IPS-20b (cell line): Measurements from ENCODE around the gene UBXN7.
"Not testable (repeated sequence)": the region's sequence is repeated elsewhere in the genome, so short reads cannot be mapped to it uniquely, and the experiment has no call there.

ENCODE experiments used
- H3K27ac ChIP-seq: one replicate; pipeline ENCODE4 v1.5.1; 2013; ENCODE audit warnings: low read length
- H3K27me3 ChIP-seq: 2 replicates; pipeline ENCODE4 v1.6.1; 2013; ENCODE audit warnings: mild to moderate bottlenecking, low read length, inconsistent platforms; ENCODE audit not compliant: insufficient read depth
- H3K36me3 ChIP-seq: 2 replicates; pipeline ENCODE4 v1.6.1; 2013; ENCODE audit warnings: low read depth, mild to moderate bottlenecking, inconsistent platforms, low read length, moderate library complexity; ENCODE audit not compliant: insufficient read depth
- H3K4me1 ChIP-seq: 2 replicates; pipeline ENCODE4 v1.6.1; 2013; ENCODE audit warnings: mild to moderate bottlenecking, control low read depth, inconsistent platforms, low read length, moderate library complexity; ENCODE audit not compliant: insufficient read depth
- H3K4me3 ChIP-seq: 2 replicates; pipeline ENCODE4 v1.5.1; 2013; ENCODE audit warnings: mild to moderate bottlenecking, low read length, inconsistent platforms
- H3K9ac ChIP-seq: 2 replicates; pipeline ENCODE4 v1.6.1; 2013; ENCODE audit warnings: low read depth, mild to moderate bottlenecking, inconsistent platforms, low read length, moderate library complexity
- H3K9me3 ChIP-seq: 2 replicates; pipeline ENCODE4 v1.6.1; 2013; ENCODE audit warnings: mild to moderate bottlenecking, low read depth, low read length, inconsistent platforms; ENCODE audit not compliant: insufficient read depth

Gene UBXN7

DNA sequence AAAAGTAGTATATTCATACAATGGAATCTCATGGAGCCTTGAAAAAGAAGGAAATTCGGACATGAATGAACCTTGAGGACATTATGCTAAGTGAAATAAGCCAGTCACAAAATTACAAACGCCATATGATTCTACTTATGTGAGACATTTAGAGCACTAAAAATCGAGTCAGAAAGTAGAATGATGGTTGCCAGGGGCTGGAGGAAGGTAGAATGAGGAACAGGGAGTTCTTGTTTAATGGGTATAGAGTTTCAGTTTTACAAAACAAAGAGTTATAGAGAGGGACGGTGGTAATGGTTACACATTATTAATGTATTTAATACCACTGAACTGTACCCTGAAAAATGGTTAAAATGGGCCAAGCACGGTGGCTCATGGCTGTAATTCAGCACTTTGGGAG, 19.5 kb downstream of the UBXN7 start:
- no peak overlapping the region for H3K27ac ChIP-seq
- H3K36me3 ChIP-seq = no peaks in the 10 kb centered on the region
- no peak overlapping the region for H3K9ac ChIP-seq
- H3K4me3 ChIP-seq = no peak overlapping the region
- no peaks in the 10 kb centered on the region for H3K4me1 ChIP-seq
- H3K27me3 ChIP-seq = no peaks in the 10 kb centered on the region
- H3K9me3 ChIP-seq = peaks cover 6% of the 10 kb centered on the region; the same call in 1 of the 2 replicates

DNA sequence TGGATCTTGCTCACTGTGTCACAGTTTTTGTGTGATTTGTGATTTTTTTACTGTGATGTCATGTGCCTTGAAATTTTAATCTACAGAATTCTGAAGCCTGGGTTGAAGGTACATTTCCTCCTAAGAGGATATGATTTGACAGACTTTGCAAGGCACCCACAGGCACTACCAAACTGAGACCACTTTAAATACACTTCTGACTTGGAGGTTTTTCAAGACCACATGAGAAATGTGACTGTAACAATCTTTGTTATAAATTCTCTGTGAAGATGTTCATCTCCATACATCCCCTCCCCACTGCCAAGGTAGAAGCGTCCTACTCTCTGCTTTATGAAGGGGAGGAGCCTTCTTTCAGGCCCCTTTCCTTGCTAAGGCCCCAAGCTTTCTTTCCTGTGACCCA, 22.8 kb downstream of the UBXN7 start:
- Histone ChIP-seq H3K9ac (no peak overlapping the region), H3K36me3 (peaks cover 27% of the 10 kb centered on the region), H3K4me1 (no peaks in the 10 kb centered on the region), H3K4me3 (no peak overlapping the region), H3K9me3 (peaks cover 6% of the 10 kb centered on the region; the same call in 1 of the 2 replicates), H3K27ac (no peak overlapping the region), H3K27me3 (no peaks in the 10 kb centered on the region)

DNA sequence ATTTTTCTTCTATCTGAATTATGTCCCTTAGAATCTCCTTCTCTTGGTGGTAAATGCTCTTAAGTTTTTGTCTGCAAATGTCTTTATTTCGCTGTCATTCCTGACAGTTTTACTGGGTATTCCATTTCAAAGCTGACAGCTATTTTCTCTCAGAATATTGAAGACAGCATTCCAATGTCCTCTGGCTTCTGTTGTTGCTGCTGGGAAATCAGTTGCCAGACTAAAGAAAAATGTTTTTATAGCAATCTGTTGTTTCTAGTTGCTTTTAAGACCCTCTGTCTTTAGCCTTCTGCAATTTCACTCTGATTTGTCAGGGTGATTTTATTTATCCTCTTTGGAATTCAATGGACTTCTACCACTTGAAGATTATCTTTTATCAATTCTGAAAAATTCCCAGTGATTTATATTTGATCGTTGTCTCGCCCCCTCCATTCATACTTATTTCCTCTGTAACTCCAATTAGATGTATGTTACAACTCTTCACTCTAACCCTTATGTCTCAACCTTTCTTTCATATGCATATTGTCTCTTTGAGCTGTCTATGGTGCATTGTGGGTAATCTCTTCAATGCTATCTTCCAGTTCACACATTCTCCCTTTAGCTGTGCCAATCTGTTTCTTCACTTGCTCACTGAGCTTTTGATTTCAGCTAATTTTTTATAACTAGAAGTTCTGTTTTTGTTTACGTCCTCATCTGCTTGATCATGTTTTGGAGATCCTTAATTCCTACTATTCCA, 23.5 kb downstream of the UBXN7 start:
- no peaks in the 10 kb centered on the region for H3K4me1 ChIP-seq
- no peak overlapping the region for H3K9ac ChIP-seq
- peaks cover 6% of the 10 kb centered on the region; the same call in 1 of the 2 replicates for H3K9me3 ChIP-seq
- H3K27ac ChIP-seq = no peak overlapping the region
- H3K27me3 ChIP-seq = no peaks in the 10 kb centered on the region
- H3K4me3 ChIP-seq = no peak overlapping the region
- peaks cover 28% of the 10 kb centered on the region for H3K36me3 ChIP-seq

DNA sequence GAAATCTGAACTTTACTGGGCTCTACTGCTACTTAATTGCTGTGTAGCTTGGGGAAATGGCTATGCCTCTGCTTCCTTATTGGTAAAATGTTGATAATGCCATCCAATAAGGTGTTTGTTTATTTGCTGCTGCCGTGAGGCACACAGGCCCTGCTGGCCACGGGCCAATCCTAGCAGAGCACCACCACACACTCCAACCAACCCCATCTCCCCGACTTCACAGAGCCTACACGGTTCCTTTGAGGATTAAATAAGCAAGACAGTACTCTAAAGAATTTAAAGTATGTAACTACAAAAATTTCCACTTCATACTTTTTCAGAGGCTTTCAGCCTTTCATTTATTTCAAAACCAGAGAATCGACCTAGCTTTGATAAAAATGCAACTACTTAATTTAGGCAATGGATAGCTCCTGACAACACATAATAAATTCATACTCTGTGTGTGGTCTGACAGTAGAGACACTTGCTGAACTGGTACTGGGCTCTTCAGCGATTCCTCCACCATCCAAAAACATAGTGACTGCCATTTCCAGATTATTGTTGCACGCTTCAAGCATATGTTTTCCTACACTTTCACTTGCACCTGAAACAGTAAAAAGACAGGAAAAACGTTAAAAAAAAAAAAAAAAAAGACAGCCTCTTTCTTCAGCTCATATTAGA, 25.3 kb downstream of the UBXN7 start:
- Histone ChIP-seq H3K9me3 (peaks cover 6% of the 10 kb centered on the region; the same call in 1 of the 2 replicates), H3K27ac (no peak overlapping the region), H3K4me1 (no peaks in the 10 kb centered on the region), H3K4me3 (no peak overlapping the region), H3K27me3 (no peaks in the 10 kb centered on the region), H3K36me3 (peaks cover 35% of the 10 kb centered on the region), H3K9ac (no peak overlapping the region)

DNA sequence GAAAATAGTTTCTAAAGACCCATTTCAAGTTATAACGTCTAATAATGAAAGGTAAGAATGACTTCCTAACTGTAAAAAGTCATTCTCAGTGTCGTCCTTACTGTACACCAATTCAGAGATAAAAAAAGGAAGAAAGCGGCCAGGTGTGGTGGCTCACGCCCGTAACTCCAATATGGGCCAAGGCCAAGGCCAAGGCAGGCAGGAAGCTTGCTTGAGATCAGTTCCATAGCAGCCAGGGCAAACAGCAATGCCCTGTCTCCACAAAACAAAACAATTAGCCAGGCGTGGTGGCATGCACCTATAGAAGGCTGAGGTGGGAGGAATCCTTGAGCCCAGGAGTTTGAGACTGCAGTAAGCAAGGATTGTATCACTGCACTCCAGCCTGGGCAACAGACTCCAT, 31.9 kb downstream of the UBXN7 start:
- Histone ChIP-seq H3K4me1 (no peaks in the 10 kb centered on the region), H3K27ac (no peak overlapping the region), H3K9ac (no peak overlapping the region), H3K36me3 (peaks cover 55% of the 10 kb centered on the region), H3K4me3 (no peak overlapping the region), H3K27me3 (no peaks in the 10 kb centered on the region), H3K9me3 (no peaks in the 10 kb centered on the region)

DNA sequence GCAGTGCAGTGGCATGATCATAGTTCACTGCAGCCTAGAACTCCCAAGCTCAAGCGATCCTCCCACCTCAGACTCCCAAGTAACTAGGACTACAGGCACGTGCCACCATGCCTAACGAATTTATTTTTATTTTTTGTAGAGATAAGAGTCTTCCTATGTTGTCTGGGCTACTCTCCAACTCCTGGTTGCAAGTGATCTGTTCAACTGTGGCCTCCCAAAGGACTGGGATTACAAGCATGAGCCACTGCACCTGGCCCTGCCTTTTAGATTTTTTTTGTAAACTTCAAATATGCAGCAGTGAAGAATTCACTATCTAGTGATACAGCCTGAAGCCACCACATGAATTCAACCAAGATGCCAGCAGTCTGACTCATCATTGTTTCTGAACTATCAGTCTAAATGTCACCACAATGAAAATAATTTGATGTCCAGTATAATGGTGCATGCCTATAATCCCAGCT, 32.7 kb downstream of the UBXN7 start:
- H3K9ac ChIP-seq = no peak overlapping the region
- H3K9me3 ChIP-seq = no peaks in the 10 kb centered on the region
- H3K4me1 ChIP-seq = no peaks in the 10 kb centered on the region
- no peak overlapping the region for H3K27ac ChIP-seq
- no peak overlapping the region for H3K4me3 ChIP-seq
- peaks cover 56% of the 10 kb centered on the region for H3K36me3 ChIP-seq
- H3K27me3 ChIP-seq = no peaks in the 10 kb centered on the region

DNA sequence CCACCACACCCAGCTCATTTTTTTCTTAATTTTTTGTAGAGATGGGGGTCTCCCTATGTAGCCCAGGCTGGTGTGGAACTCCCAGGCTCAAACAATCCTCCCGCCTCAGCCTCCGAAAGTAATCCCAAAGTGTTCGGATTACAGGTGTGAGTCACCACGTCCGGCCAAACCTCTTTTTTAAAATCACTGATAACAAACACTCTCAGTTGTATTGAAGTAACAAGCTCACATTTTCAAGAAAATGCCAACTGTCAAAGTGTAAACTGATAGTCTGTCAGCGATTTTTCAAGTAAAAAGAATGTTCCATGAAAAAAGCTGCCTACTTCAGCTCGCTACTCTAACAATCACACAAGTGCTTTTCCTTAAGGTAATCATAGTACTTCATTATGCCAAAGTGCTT, 33.4 kb downstream of the UBXN7 start:
- Histone ChIP-seq H3K27ac (no peak overlapping the region), H3K4me1 (no peaks in the 10 kb centered on the region), H3K9ac (no peak overlapping the region), H3K36me3 (peaks cover 55% of the 10 kb centered on the region), H3K9me3 (no peaks in the 10 kb centered on the region), H3K27me3 (no peaks in the 10 kb centered on the region), H3K4me3 (no peak overlapping the region)

DNA sequence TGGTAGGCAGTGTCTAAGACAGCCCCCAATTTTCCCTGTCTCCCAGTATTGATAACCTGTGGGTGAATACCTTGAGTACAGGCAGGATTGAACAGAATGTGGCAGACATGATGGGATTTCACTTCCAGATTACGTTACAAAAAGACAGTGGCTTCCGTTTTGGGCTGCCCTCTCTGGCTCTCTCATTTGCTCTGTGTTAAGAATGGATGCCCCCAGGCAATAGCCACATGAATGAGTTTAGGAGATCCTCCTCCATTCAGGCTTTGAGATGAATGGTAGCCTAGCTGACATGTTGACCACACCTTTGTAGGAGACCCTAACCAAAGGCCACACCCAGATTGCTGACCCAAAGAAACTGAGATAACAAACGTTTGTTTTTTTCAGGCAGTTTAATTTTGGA, 34.3 kb downstream of the UBXN7 start:
- H3K4me3 ChIP-seq = no peak overlapping the region
- no peak overlapping the region for H3K9ac ChIP-seq
- no peaks in the 10 kb centered on the region for H3K27me3 ChIP-seq
- H3K36me3 ChIP-seq = peaks cover 60% of the 10 kb centered on the region
- H3K9me3 ChIP-seq = no peaks in the 10 kb centered on the region
- no peaks in the 10 kb centered on the region for H3K4me1 ChIP-seq
- H3K27ac ChIP-seq = no peak overlapping the region

DNA sequence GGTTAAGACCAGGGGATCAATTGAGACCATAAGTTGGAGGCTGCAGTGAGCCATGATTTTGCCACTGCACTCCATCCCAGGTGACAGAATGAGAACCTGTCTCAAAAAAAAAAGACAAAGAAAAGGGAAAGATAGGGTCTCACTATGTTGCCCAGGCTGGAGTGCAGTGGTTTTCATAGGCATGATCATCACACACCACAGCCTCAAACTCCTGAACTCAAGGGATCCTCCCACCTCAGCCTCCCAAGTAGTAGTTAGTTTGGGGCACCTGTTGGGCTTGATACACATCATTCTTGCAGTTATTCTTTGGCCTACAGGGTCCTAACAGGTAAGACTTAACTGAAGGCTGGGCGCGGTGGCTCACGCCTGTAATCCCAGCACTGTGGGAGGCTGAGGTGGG, 42.1 kb downstream of the UBXN7 start:
- peaks cover 9% of the 10 kb centered on the region for H3K9me3 ChIP-seq
- H3K27me3 ChIP-seq = no peaks in the 10 kb centered on the region
- no peak overlapping the region for H3K27ac ChIP-seq
- no peaks in the 10 kb centered on the region for H3K4me1 ChIP-seq
- peaks cover 55% of the 10 kb centered on the region for H3K36me3 ChIP-seq
- H3K9ac ChIP-seq = no peak overlapping the region
- H3K4me3 ChIP-seq = no peak overlapping the region

DNA sequence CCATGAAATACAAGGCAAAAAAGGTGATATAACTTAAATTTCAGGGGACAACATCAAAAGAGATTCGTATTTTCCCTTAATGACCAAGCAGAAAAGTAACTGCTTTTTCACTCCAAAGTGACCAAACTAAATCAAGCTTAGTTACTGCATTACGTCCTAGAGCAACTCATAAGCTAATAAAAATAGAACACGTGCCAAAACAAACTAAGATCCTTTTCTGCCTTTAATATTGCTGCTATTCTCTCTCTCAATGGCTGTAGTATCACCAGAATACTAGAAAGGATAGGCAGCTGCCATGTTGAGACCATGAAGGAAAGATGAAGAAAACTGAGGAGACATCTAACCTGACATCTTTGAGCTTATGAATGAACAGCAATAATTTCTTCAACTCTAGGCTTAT, 43.3 kb downstream of the UBXN7 start:
- Histone ChIP-seq H3K27ac (no peak overlapping the region), H3K9me3 (peaks cover 9% of the 10 kb centered on the region), H3K4me3 (no peak overlapping the region), H3K27me3 (no peaks in the 10 kb centered on the region), H3K36me3 (peaks cover 47% of the 10 kb centered on the region), H3K4me1 (no peaks in the 10 kb centered on the region), H3K9ac (no peak overlapping the region)

DNA sequence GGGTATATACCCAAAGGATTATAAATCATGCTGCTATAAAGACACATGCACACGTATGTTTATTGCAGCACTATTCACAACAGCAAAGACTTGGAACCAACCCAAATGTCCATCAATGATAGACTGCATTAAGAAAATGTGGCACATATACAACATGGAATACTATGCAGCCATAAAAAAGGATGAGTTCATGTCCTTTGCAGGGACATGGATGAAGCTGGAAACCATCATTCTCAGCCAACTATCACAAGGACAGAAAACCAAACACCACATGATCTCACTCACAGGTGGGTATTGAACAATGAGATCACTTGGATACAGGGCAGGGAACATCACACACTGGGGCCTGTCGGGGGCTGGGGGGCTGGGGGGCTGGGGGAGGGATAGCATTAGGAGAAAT, 44.3 kb downstream of the UBXN7 start:
- not testable (repeated sequence) for H3K4me1 ChIP-seq, H3K9me3 ChIP-seq, H3K9ac ChIP-seq, H3K27me3 ChIP-seq, H3K4me3 ChIP-seq, H3K27ac ChIP-seq
- H3K36me3 ChIP-seq = peaks cover 43% of the 10 kb centered on the region

DNA sequence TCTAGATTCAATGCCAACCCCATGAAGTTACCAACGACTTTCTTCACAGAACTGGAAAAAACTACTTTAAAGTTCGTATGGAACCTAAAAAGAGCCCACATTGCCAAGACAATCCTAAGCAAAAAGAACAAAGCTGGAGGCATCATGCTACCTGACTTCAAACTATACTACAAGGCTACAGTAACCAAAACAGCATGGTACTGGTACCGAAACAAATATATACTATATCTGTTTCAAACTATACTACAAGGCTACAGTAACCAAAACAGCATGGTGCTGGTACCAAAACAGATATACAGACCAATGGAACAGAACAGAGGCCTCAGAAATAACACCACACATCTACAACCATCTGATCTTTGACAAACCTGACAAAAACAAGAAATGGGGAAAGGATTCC, 45.4 kb downstream of the UBXN7 start:
- H3K27me3 ChIP-seq, H3K4me1 ChIP-seq, H3K4me3 ChIP-seq, H3K9me3 ChIP-seq, H3K27ac ChIP-seq, H3K9ac ChIP-seq: not testable (repeated sequence)
- peaks cover 35% of the 10 kb centered on the region for H3K36me3 ChIP-seq
